ENCODE results near the gene OR8B12.

Gene OR8B12

DNA sequence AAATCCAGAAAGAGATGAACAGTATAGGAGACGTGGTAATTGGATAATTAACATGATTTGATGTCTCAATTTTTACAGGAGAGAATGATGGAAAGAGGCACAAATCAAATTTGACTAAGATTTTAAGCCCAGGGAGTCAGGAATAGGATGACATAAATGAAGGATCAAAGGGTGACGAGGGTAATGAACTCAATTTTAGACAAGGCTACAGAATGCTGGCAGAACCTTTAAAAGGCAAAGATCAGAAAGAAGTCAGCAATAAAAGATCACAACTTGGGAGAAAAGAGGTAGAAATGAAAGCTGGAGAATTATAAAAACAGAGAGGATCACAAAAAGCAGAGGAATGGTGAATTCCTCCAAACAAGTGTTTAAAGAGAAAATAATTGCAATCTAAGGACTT, 13.4 kb upstream of the OR8B12 start:
- Mint-ChIP-seq H3K27ac (no peak overlapping the region), H3K9me3 (peaks cover 2% of the 10 kb centered on the region), H3K27me3 (ENCODE audit: low read depth) (no peaks in the 10 kb centered on the region), H3K4me3 (no peak overlapping the region), H3K36me3 (ENCODE audit: low read depth) (no peaks in the 10 kb centered on the region), H3K4me1 (no peaks in the 10 kb centered on the region)
- TF ChIP-seq, protein P1, sequence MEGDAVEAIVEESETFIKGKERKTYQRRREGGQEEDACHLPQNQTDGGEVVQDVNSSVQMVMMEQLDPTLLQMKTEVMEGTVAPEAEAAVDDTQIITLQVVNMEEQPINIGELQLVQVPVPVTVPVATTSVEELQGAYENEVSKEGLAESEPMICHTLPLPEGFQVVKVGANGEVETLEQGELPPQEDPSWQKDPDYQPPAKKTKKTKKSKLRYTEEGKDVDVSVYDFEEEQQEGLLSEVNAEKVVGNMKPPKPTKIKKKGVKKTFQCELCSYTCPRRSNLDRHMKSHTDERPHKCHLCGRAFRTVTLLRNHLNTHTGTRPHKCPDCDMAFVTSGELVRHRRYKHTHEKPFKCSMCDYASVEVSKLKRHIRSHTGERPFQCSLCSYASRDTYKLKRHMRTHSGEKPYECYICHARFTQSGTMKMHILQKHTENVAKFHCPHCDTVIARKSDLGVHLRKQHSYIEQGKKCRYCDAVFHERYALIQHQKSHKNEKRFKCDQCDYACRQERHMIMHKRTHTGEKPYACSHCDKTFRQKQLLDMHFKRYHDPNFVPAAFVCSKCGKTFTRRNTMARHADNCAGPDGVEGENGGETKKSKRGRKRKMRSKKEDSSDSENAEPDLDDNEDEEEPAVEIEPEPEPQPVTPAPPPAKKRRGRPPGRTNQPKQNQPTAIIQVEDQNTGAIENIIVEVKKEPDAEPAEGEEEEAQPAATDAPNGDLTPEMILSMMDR (IDR thresholded peaks at IDR 0.05; ENCODE audit: unreplicated experiment in 3 of 3) = no peak

- Mint-ChIP-seq H3K27me3 (ENCODE audit: low read depth) (no peaks in the 10 kb centered on the region), H3K36me3 (ENCODE audit: low read depth) (no peaks in the 10 kb centered on the region), H3K27ac (no peak overlapping the region), H3K4me1 (no peaks in the 10 kb centered on the region), H3K4me3 (no peak overlapping the region), H3K9me3 (peaks cover 2% of the 10 kb centered on the region)
- TF ChIP-seq, protein P1 (IDR thresholded peaks at IDR 0.05; ENCODE audit: unreplicated experiment in 3 of 3) = no peak
Observed at GRCh38 chr11:124551987-124552386, 8.5 kb upstream of the OR8B12 start.

DNA sequence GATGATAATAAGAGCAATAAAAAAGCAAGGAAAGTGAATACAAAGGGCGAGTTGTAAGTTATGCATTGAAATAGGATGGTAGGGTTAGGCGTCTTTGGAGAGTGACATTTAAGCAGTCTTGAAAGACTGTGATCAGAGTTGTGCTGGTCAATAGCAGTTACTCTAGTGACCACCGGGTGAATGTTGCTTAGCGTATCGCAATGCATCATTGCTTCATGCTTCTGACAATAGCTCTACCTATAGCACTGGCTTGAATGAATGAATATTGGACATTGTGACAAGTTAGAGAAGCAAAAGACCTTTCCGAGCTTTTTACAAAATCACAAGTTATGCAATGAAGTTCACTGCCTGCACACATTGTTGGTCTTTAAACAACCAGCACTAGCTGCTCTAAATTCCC, 7.7 kb upstream of the OR8B12 start:
- TF ChIP-seq, protein P1 (IDR thresholded peaks at IDR 0.05; ENCODE audit: unreplicated experiment in 3 of 3) = no peak
- peaks cover 2% of the 10 kb centered on the region for H3K9me3 Mint-ChIP-seq
- no peak overlapping the region for H3K4me3 Mint-ChIP-seq
- no peaks in the 10 kb centered on the region for H3K27me3 Mint-ChIP-seq (ENCODE audit: low read depth)
- H3K27ac Mint-ChIP-seq = no peak overlapping the region
- H3K36me3 Mint-ChIP-seq (ENCODE audit: low read depth) = no peaks in the 10 kb centered on the region
- no peaks in the 10 kb centered on the region for H3K4me1 Mint-ChIP-seq

- no peaks in the 10 kb centered on the region for H3K36me3 Mint-ChIP-seq (ENCODE audit: low read depth)
- TF ChIP-seq, protein P1 (IDR thresholded peaks at IDR 0.05; ENCODE audit: unreplicated experiment in 3 of 3) = no peak
- no peaks in the 10 kb centered on the region for H3K27me3 Mint-ChIP-seq (ENCODE audit: low read depth)
- H3K4me1 Mint-ChIP-seq = peaks cover 2% of the 10 kb centered on the region
- no peaks in the 10 kb centered on the region for H3K9me3 Mint-ChIP-seq
- no peak overlapping the region for H3K27ac Mint-ChIP-seq
- H3K4me3 Mint-ChIP-seq = no peak overlapping the region
Observed at GRCh38 chr11:124543145-124543544, 309 bp downstream of the OR8B12 start.

DNA sequence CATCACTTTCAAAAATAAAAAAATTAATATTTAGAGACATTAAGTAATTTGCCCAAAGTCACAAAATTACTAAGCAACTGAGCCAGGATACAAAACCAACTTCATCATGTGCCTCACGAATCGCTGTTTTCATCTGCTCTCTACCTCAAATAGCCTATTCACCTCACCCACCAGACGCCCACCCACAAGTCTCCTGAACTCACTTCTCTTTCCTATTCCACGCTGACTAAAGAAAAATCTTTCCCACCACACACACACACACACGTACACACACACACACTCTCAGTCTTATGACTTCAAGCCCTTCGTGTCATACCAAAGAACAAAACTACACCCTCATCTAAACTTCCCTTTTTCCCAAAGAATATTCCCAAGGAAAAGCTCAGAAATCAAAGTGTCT, 2.2 kb downstream of the OR8B12 start:
- Mint-ChIP-seq H3K4me1 (peaks cover 11% of the 10 kb centered on the region), H3K9me3 (no peaks in the 10 kb centered on the region), H3K27me3 (ENCODE audit: low read depth) (no peaks in the 10 kb centered on the region), H3K4me3 (no peak overlapping the region), H3K36me3 (ENCODE audit: low read depth) (no peaks in the 10 kb centered on the region), H3K27ac (no peak overlapping the region)
- TF ChIP-seq, protein P1 (IDR thresholded peaks at IDR 0.05; ENCODE audit: unreplicated experiment in 3 of 3) = no peak

DNA sequence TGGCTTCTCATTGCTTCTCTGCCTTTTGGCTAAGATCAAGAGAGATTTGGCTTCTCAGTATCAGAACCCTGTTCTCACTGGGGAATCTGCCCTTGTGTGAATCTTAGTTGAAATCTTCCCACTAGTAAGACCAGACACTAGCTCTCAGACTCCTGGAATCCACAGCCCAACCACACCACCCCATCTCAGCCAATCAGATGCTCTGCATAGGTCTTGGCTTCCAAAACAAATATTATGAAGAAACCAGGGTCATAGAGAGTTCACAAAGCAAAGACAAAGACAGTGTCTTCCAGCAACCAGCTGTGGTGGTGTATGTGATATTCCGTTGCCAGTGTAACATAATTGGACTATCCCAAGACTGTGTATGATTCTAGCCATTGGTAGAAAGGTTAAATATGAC, 5.4 kb downstream of the OR8B12 start:
- Mint-ChIP-seq H3K4me1 (peaks cover 11% of the 10 kb centered on the region), H3K4me3 (no peak overlapping the region), H3K36me3 (ENCODE audit: low read depth) (no peaks in the 10 kb centered on the region), H3K27ac (peak overlapping the region in 2 of 3 experiments; percentile 54 to 89), H3K9me3 (no peaks in the 10 kb centered on the region), H3K27me3 (ENCODE audit: low read depth) (no peaks in the 10 kb centered on the region)
- TF ChIP-seq, protein P1 (IDR thresholded peaks at IDR 0.05; ENCODE audit: unreplicated experiment in 3 of 3) = no peak

All from nephron (organoid).